Endothelial cell (in vitro differentiated cells): Measurements from ENCODE around the gene HIPK1. TPM values are rescaled to one million over a fixed set of nuclear protein-coding genes. Genes with fewer than 3 reads are reported as not detected.

Experiments used
- DNase-seq: peaks from one replicate; pipeline ENCODE4 v3.0.0; 2021; ENCODE audit warnings: low spot score
- H3K27ac Mint-ChIP-seq: one replicate; pipeline ENCODE4 v1.8.0; 2021; ENCODE audit warnings: mixed read lengths, inconsistent platforms; ENCODE audit not compliant: unreplicated experiment
- H3K27me3 Mint-ChIP-seq: one replicate; pipeline ENCODE4 v1.8.0; 2021; ENCODE audit warnings: mild to moderate bottlenecking, moderate library complexity, mixed read lengths, inconsistent platforms; ENCODE audit not compliant: unreplicated experiment
- H3K36me3 Mint-ChIP-seq: one replicate; pipeline ENCODE4 v1.8.0; 2021; ENCODE audit warnings: mild to moderate bottlenecking, low read depth, mixed read lengths, inconsistent platforms; ENCODE audit not compliant: unreplicated experiment
- H3K4me1 Mint-ChIP-seq: one replicate; pipeline ENCODE4 v1.8.0; 2021; ENCODE audit warnings: mild to moderate bottlenecking, mixed read lengths, inconsistent platforms; ENCODE audit not compliant: unreplicated experiment
- H3K4me3 Mint-ChIP-seq: one replicate; pipeline ENCODE4 v1.8.0; 2021; ENCODE audit warnings: mild to moderate bottlenecking, mixed read lengths, inconsistent platforms; ENCODE audit not compliant: unreplicated experiment
- H3K9me3 Mint-ChIP-seq: one replicate; pipeline ENCODE4 v1.8.0; 2021; ENCODE audit warnings: mixed read lengths, inconsistent platforms; ENCODE audit not compliant: unreplicated experiment
- total RNA-seq: library from RNA; stranded (reverse); fragmentation: NEBNext Ultra II Directional; extraction: Animal tissue kit (Norgen Biotek cat#: 25700); gene quantifications from one replicate; pipeline ENCODE4 v1.2.1, GENCODE V29; 2021; ENCODE audit not compliant: unreplicated experiment
- TF ChIP-seq, protein P1 (sequence below): fragments of 200-600 bp; sonication (generic); IDR thresholded peaks from one replicate; pipeline ENCODE4 v1.5.0; 2021; ENCODE audit warnings: antibody characterized with exemption; ENCODE audit not compliant: unreplicated experiment

HIPK1 gene
- total RNA-seq, 1 donor from 2014 or later = 56.6 TPM

DNA sequence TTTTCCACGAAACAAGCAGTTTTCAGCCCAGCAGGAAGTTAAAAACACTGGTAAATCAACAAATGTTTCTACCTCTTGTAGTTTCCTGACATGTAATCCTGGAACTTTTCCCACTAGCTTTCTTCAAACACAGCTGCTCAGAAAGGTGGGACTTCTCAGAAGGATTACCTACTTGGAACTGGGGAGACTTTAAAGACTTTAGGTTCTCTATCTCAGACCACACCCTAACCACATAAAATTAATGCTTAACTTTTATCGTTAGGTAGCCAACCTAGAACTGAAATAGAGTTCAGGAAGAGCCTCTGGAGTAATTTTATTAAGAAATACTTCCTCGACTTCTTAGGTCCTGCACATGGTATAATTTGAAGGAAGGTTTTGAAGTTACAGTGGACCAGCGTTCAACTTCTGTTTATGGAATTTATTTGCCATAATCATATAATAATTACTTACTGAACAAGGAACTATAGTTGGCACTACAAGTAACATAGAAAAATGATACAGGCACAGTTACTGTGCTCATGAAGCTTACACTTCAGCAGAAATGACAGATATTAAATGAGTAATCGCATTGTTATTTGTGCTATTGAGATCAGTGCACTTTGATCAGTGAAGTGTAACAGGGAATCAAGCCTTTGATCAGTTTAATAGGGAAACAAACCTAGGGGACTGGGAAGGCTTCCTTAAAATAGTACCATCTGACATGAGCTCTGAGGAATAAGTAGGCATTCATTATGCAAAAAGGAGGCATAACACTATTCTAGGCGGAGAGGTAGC is 41.5 kb upstream of the HIPK1 start, which contains the start of gene BCL2L15:
Gene BCL2L15 (minus strand): TSS at position 180 of the 774 bp plus-strand sequence. CDS start 206 bp downstream, outside the sequence.
- no peak within 1 kb of the TSS for H3K4me3 Mint-ChIP-seq
- H3K27me3 Mint-ChIP-seq = no peaks in the 10 kb centered on the region
- H3K27ac Mint-ChIP-seq = no peak within 1 kb of the TSS
- H3K9me3 Mint-ChIP-seq = no peaks in the 10 kb centered on the region
- no peaks in the 10 kb centered on the region for H3K36me3 Mint-ChIP-seq
- H3K4me1 Mint-ChIP-seq = peaks cover 4% of the 10 kb centered on the region
- DNase-seq = no peak
- TF ChIP-seq, protein P1, sequence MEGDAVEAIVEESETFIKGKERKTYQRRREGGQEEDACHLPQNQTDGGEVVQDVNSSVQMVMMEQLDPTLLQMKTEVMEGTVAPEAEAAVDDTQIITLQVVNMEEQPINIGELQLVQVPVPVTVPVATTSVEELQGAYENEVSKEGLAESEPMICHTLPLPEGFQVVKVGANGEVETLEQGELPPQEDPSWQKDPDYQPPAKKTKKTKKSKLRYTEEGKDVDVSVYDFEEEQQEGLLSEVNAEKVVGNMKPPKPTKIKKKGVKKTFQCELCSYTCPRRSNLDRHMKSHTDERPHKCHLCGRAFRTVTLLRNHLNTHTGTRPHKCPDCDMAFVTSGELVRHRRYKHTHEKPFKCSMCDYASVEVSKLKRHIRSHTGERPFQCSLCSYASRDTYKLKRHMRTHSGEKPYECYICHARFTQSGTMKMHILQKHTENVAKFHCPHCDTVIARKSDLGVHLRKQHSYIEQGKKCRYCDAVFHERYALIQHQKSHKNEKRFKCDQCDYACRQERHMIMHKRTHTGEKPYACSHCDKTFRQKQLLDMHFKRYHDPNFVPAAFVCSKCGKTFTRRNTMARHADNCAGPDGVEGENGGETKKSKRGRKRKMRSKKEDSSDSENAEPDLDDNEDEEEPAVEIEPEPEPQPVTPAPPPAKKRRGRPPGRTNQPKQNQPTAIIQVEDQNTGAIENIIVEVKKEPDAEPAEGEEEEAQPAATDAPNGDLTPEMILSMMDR = no peak

- Mint-ChIP-seq H3K4me1 (peaks cover 4% of the 10 kb centered on the region), H3K27ac (no peak overlapping the region), H3K4me3 (no peak overlapping the region), H3K27me3 (no peaks in the 10 kb centered on the region), H3K9me3 (no peaks in the 10 kb centered on the region), H3K36me3 (peaks cover 3% of the 10 kb centered on the region)
- TF ChIP-seq, protein P1 = no peak
- no peak for DNase-seq
These were observed 38.3 kb upstream of the HIPK1 start for GRCh38 chr1:113890816-113891215.

GRCh38 chr1:113891631-113892220 is 37.4 kb upstream of the HIPK1 start:
- Mint-ChIP-seq H3K27ac (no peak overlapping the region), H3K36me3 (peaks cover 3% of the 10 kb centered on the region), H3K4me1 (peaks cover 4% of the 10 kb centered on the region), H3K9me3 (no peaks in the 10 kb centered on the region), H3K4me3 (no peak overlapping the region), H3K27me3 (no peaks in the 10 kb centered on the region)
- TF ChIP-seq, protein P1 = no peak
- DNase-seq = no peak

GRCh38 chr1:113893267-113893666 is 35.9 kb upstream of the HIPK1 start:
- no peak for DNase-seq
- TF ChIP-seq, protein P1 = no peak
- no peaks in the 10 kb centered on the region for H3K27me3 Mint-ChIP-seq
- peaks cover 3% of the 10 kb centered on the region for H3K36me3 Mint-ChIP-seq
- no peak overlapping the region for H3K27ac Mint-ChIP-seq
- H3K4me1 Mint-ChIP-seq = no peaks in the 10 kb centered on the region
- H3K9me3 Mint-ChIP-seq = no peaks in the 10 kb centered on the region
- no peak overlapping the region for H3K4me3 Mint-ChIP-seq

GRCh38 chr1:113895098-113895497 is 34.0 kb upstream of the HIPK1 start:
- Mint-ChIP-seq H3K36me3 (peaks cover 6% of the 10 kb centered on the region), H3K4me3 (no peak overlapping the region), H3K9me3 (no peaks in the 10 kb centered on the region), H3K4me1 (no peaks in the 10 kb centered on the region), H3K27ac (no peak overlapping the region), H3K27me3 (no peaks in the 10 kb centered on the region)
- DNase-seq = no peak
- TF ChIP-seq, protein P1 = no peak
